Muscle of arm (tissue), 12 donors: ENCODE measurements around the gene RAB3C. TPM values are rescaled to one million over a fixed set of nuclear protein-coding genes. Genes with fewer than 3 reads are reported as not detected.
A peak's percentile ranks its signal among the peaks of the same experiment; 100 is the strongest.
"Not testable (repeated sequence)": the region's sequence is repeated elsewhere in the genome, so short reads cannot be mapped to it uniquely, and the experiment has no call there.

ENCODE experiments used
- DNase-seq: peaks from one replicate; pipeline ENCODE4 v3.0.0-alpha.2; 2013
- polyA plus RNA-seq, 12 donors: library from polyadenylated mRNA; unstranded; fragments of 120-200 nt; gene quantifications; one replicate each; pipeline ENCODE4 v1.2.1, GENCODE V29; 2013; ENCODE audit not compliant: insufficient read length in 12 of 12

The RAB3C gene
- polyA plus RNA-seq, 12 donors = 0.05 to 1.2 (median 0.27) TPM; not detected in 1

DNA sequence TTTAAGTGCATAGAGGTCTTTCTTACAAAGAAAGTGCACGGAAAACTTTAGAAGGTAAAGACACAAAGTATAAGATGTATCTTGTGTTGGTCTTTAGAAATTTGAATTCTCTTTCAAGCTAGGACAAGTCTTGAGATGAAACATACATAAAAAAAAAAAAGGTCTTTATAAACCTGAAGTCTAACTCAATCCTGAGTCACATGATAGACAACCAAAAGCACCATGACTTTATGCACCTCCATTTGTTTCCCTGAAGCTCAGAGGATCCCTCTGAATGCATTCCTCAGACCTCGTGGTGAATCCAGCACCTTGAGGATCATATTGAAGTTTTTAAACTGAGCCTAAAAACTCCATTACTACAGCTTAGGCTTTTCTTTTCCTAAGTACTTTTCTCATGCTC, 91.8 kb downstream of the RAB3C start:
- DNase-seq = no peak

- peak; percentile 49 for DNase-seq
Measured at GRCh38 chr5:58675341-58675740, 92.5 kb downstream of the RAB3C start.

GRCh38 chr5:58677650-58678049, 94.8 kb downstream of the RAB3C start:
- no peak for DNase-seq

DNA sequence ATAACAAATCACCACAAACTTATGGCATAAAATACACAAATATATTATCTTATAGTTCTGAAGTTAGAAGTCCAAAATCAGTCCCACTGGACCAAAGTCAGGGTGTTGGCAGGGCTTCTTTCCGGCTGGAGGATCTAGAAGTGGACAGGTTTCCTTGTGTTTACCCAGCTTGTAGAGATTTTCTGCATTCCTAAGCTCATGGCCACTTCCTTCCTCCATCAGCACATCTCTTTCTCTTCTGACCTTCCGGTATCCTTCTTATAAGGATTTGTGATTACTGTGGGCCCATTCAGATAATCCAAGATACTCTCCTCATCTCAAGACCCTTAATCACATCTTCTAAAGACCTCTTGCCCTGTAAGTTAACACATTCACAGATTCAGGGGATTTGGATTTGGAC, 97.6 kb downstream of the RAB3C start:
- no peak for DNase-seq

DNA sequence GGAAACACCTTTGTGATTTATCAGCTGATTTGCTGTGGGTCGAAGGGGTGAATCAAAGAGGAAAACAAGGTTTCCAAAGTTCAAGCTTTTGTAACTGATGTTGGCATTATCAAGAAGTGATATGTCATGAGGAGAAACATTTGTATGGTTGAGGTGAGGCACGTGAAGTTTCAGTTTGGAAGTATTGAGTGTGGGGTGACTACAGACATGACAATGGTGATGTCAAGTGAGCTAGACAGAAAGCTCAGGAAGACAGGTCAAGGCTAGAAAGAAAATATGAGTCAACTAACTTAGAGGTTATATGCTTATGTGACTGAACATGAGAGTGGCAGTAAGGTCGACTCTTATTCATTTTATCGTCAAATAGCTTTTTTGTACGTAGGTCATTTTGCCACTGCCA, 99.1 kb downstream of the RAB3C start:
- no peak for DNase-seq

DNA sequence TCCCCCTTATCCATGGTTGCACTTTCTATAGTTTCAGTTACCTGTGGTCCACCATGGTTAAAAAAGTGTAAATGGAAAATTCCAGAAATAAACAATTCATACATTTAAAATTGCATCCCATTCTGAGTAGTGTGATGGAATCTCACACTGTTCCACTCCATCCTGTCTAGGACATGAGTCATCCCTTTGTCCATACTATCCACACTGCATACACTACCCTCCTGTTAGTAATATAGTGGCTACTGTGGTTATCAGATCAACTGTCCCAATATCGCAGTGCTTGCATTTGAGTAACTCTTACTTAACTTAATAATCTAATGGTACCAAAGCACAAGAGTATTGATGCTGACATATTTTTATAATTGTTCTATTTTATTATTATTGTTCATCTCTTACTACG, 100.7 kb downstream of the RAB3C start:
- DNase-seq = no peak

DNA sequence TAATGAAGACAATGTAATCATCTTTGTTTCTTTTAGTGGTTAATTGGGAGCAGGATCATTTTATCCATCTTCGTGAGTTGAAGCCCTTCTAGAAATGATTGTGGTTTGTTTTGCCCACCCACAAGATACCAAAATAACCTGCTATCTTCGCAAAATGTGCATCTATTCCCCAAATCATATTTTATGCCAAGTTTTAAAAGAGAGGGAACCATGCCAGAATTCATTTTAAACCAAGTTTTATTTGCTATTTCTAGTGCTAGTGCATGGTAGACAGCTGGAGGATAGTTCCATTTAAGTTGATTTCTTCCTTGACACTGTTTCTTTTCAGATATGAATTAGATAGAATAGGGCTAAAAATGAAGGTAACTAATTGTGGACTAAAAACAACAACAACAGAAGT, 104.2 kb downstream of the RAB3C start:
- no peak for DNase-seq

DNA sequence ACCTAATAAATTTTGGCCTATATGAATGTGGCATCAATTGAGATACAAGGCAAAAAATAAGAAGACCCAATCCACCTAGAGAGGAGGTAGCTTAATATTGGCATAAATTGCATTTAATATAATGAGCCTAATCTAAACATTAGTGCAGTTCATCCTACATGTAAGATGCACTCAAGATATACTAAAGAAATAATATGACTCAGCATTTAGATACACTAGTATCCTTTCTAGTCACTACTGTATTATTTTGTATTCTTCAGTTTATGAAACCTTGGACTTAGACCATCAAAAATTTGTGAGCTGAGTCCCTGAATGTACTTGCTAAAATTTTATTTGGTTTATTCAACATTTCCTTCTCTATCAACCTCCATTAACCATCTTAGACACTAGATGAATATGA, 104.7 kb downstream of the RAB3C start:
- no peak for DNase-seq

DNA sequence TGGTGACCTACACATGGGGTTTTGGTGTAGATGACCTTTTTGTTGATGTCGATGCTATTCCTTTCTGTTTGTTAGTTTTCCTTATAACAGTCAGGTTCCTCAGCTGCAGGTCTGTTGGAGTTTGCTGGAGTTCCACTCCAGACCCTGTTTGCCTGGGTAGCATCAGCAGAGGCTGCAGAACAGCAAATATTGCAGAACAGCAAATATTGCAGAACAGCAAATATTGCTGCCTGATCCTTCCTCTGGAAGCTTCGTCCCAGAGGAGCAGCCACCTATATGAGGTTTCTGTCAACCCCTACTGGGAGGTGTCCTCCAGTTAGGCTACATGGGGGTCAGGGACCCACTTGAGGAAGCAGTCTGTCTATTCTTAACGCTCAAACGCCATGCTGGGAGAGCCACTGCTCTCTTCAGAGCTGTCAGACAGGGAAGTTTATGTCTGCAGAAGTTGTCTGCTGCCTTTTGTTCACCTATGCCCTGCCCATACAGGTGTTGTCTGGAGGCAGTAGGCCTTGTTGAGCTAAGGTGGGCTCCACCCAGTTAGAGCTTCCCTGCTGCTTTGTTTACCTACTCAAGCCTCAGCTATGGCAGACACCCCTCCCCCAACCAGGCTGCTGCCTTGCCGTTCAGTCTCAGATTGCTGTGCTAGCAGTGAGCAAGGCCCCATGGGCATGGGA, 116.3 kb downstream of the RAB3C start:
- DNase-seq = not testable (repeated sequence)

GRCh38 chr5:58699762-58700118, 116.9 kb downstream of the RAB3C start:
- DNase-seq = no peak

- no peak for DNase-seq
Measured at GRCh38 chr5:58703925-58704555, 121.2 kb downstream of the RAB3C start.

- peak; percentile 12 for DNase-seq
Measured at GRCh38 chr5:58706736-58707135, 123.9 kb downstream of the RAB3C start.

- no peak for DNase-seq
Measured at GRCh38 chr5:58708456-58708855, 125.6 kb downstream of the RAB3C start.

DNA sequence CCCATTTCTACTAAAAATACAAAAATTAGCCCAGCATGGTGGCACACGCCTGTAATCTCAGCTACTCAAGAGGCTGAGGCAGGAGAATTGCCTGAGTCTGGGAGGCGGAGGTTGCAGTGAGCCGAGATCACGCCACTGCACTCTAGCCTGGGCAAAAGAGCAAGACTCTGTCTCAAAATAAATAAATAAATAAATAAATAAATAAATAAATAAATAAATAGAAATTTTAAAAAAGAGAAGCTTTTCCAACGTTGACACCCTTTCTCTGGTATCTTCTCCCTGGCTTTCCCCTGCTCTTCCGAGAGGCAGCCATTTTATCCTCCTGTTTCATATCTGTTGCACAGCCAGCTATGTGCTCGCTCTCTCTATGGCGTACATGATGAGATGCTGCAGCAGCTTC, 127.5 kb downstream of the RAB3C start:
- not testable (repeated sequence) for DNase-seq

GRCh38 chr5:58710871-58711270, 128.0 kb downstream of the RAB3C start:
- no peak for DNase-seq

GRCh38 chr5:58711965-58712364, 129.1 kb downstream of the RAB3C start:
- no peak for DNase-seq

GRCh38 chr5:58714046-58714445, 131.2 kb downstream of the RAB3C start:
- DNase-seq = no peak

GRCh38 chr5:58715997-58716656, 133.3 kb downstream of the RAB3C start:
- no peak for DNase-seq

GRCh38 chr5:58716713-58717112, 133.8 kb downstream of the RAB3C start:
- no peak for DNase-seq

GRCh38 chr5:58717303-58718007, 134.6 kb downstream of the RAB3C start:
- no peak for DNase-seq

DNA sequence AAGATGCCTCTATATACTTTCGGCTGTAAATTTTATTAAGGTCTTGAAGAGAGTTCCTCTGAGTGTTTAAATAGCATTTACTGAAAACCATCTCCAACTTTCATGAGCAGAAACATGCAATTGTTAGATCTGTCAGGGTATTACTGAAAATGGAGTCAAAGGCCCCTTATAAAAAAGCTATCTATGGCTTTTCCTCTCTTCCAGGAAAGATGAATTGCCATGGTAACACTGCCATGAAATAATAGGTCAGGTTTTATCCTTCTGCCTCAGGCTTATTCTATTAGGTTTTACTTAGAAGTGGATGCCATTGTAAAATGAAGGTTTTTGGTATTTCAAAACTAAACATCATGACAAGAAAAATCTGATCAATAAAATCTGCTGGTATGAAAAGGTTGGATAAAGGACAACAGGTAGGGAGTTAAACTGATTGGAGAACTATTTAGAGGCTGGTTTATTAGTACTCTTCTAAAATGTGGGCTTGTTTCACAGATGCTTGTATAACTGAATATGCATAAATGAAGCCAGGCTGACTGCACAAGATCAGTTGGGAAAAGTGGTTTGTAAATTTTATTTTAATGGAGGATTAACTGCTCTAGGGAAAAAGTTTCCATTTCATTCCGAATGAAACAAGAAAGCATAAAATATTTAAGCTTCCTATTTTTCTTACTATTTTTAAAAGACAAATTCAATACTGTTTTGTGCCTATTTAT, 135.5 kb downstream of the RAB3C start:
- no peak for DNase-seq

GRCh38 chr5:58722160-58722559, 139.3 kb downstream of the RAB3C start:
- DNase-seq = no peak
